ENCODE measurements around the gene CNTN6. TPM values are rescaled to one million over a fixed set of nuclear protein-coding genes. Genes with fewer than 3 reads are reported as not detected.

Gene CNTN6
- total RNA-seq, 1 donor from 2014 or later: 9.2 TPM

GRCh38 chr3:1228289-1228688 lies 135.5 kb downstream of the CNTN6 start:
- DNase-seq (no peak), ATAC-seq (no peak)
- TF ChIP-seq, protein P1, sequence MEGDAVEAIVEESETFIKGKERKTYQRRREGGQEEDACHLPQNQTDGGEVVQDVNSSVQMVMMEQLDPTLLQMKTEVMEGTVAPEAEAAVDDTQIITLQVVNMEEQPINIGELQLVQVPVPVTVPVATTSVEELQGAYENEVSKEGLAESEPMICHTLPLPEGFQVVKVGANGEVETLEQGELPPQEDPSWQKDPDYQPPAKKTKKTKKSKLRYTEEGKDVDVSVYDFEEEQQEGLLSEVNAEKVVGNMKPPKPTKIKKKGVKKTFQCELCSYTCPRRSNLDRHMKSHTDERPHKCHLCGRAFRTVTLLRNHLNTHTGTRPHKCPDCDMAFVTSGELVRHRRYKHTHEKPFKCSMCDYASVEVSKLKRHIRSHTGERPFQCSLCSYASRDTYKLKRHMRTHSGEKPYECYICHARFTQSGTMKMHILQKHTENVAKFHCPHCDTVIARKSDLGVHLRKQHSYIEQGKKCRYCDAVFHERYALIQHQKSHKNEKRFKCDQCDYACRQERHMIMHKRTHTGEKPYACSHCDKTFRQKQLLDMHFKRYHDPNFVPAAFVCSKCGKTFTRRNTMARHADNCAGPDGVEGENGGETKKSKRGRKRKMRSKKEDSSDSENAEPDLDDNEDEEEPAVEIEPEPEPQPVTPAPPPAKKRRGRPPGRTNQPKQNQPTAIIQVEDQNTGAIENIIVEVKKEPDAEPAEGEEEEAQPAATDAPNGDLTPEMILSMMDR (IDR thresholded peaks at IDR 0.05): no peak
- Histone ChIP-seq H3K27me3 (no peaks in the 10 kb centered on the region), H3K36me3 (no peaks in the 10 kb centered on the region), H3K4me1 (no peaks in the 10 kb centered on the region), H3K4me3 (no peak overlapping the region), H3K27ac (no peak overlapping the region), H3K9me3 (no peaks in the 10 kb centered on the region)
- intact Hi-C loops (cut with DNase I): no loop called here

DNA sequence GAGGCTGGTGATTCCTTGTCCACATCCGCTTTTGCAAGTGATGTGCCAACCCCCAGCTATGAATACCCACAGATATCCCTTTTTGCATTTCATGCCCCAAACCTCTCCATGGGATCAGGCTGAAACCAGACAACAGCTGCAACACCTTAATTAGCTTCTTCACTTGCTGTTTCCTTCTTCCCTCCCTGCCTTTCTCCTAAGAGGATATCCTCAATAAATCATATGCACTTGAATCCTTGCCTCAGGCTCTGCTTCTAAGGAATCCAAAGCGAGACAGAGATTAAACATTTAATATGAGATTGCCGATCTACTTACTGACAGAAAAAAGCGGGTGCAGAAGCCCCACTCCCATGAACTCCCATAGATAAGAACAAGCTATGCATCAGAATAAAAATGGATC lies 138.1 kb downstream of the CNTN6 start:
- Histone ChIP-seq H3K27ac (no peak overlapping the region), H3K36me3 (no peaks in the 10 kb centered on the region), H3K4me1 (no peaks in the 10 kb centered on the region), H3K27me3 (no peaks in the 10 kb centered on the region), H3K4me3 (no peak overlapping the region), H3K9me3 (no peaks in the 10 kb centered on the region)
- no peak for ATAC-seq
- TF ChIP-seq, protein P1 (IDR thresholded peaks at IDR 0.05): no peak
- no peak for DNase-seq
- intact Hi-C loops (cut with DNase I): no loop called here

- H3K4me1 ChIP-seq: no peaks in the 10 kb centered on the region
- no peak for ATAC-seq
- no peak overlapping the region for H3K27ac ChIP-seq
- no peaks in the 10 kb centered on the region for H3K27me3 ChIP-seq
- intact Hi-C loops (cut with DNase I): no loop called here
- TF ChIP-seq, protein P1 (IDR thresholded peaks at IDR 0.05): no peak
- DNase-seq: no peak
- H3K9me3 ChIP-seq: no peaks in the 10 kb centered on the region
- H3K4me3 ChIP-seq: no peak overlapping the region
- no peaks in the 10 kb centered on the region for H3K36me3 ChIP-seq
These were observed 139.5 kb downstream of the CNTN6 start for GRCh38 chr3:1232276-1232675.

GRCh38 chr3:1235526-1236120 lies 142.8 kb downstream of the CNTN6 start:
- H3K4me3 ChIP-seq: no peak overlapping the region
- no peaks in the 10 kb centered on the region for H3K36me3 ChIP-seq
- intact Hi-C loops (cut with DNase I): no loop called here
- TF ChIP-seq, protein P1 (IDR thresholded peaks at IDR 0.05): no peak
- H3K9me3 ChIP-seq: no peaks in the 10 kb centered on the region
- H3K27me3 ChIP-seq: no peaks in the 10 kb centered on the region
- H3K27ac ChIP-seq: no peak overlapping the region
- DNase-seq: no peak
- no peaks in the 10 kb centered on the region for H3K4me1 ChIP-seq
- peak; percentile 19 for ATAC-seq

- intact Hi-C loops (cut with DNase I): no loop called here
- TF ChIP-seq, protein P1 (IDR thresholded peaks at IDR 0.05): no peak
- H3K27me3 ChIP-seq: no peaks in the 10 kb centered on the region
- H3K36me3 ChIP-seq: no peaks in the 10 kb centered on the region
- H3K27ac ChIP-seq: no peak overlapping the region
- H3K4me3 ChIP-seq: no peak overlapping the region
- no peaks in the 10 kb centered on the region for H3K9me3 ChIP-seq
- H3K4me1 ChIP-seq: no peaks in the 10 kb centered on the region
- ATAC-seq: no peak
- no peak for DNase-seq
These were observed 158.6 kb downstream of the CNTN6 start for GRCh38 chr3:1251282-1252060.

Measured in upper lobe of right lung (tissue), 1 donor.